Measurements from ENCODE around the gene PHF21A. TPM values are rescaled to one million over a fixed set of nuclear protein-coding genes. Genes with fewer than 3 reads are reported as not detected.

Gene PHF21A
- total and polyA plus RNA-seq, 12 donors = 9.6 to 48.0 (median 35.9) TPM

GRCh38 chr11:45913942-45914635, 207.2 kb downstream of the PHF21A start:
- Histone ChIP-seq H3K27me3 (no peaks in the 10 kb centered on the region), H3K4me1 (peaks cover 9 to 25% (median 18%) of the 10 kb centered on the region in 9 donors), H3K9me3 (no peaks in the 10 kb centered on the region), H3K4me3 (no peak overlapping the region), H3K27ac (no peak overlapping the region), H3K36me3 (peaks cover 0 to 72% (median 48%) of the 10 kb centered on the region in 9 donors)
- TF ChIP-seq CTCF (IDR thresholded peaks at IDR 0.05) = no peak
- 89 to 90% methylated on average over 22 of the region's 22 CpGs for WGBS, 2 donors
- DNase-seq (no peak), ATAC-seq (no peak)
- intact Hi-C loops (cut with DNase I) = no loop called here

GRCh38 chr11:45913514-45913913, 207.7 kb downstream of the PHF21A start:
- H3K4me3 ChIP-seq = no peak overlapping the region
- H3K27ac ChIP-seq = no peak overlapping the region
- TF ChIP-seq CTCF (IDR thresholded peaks at IDR 0.05) = no peak
- WGBS, 2 donors = 96 to 97% methylated on average over 19 of the region's 19 CpGs
- peaks cover 0 to 75% (median 48%) of the 10 kb centered on the region in 9 donors for H3K36me3 ChIP-seq
- no peaks in the 10 kb centered on the region for H3K9me3 ChIP-seq
- peaks cover 9 to 19% (median 15%) of the 10 kb centered on the region in 9 donors for H3K4me1 ChIP-seq
- ATAC-seq (no peak), DNase-seq (no peak)
- no peaks in the 10 kb centered on the region for H3K27me3 ChIP-seq
- intact Hi-C loops (cut with DNase I) = no loop called here

GRCh38 chr11:45910623-45911022, 210.6 kb downstream of the PHF21A start:
- peaks cover 0 to 4% (median 0%) of the 10 kb centered on the region in 9 donors for H3K4me1 ChIP-seq
- no peak overlapping the region for H3K4me3 ChIP-seq
- H3K27ac ChIP-seq = no peak overlapping the region
- 66 to 85% methylated on average over 9 of the region's 9 CpGs for WGBS, 2 donors
- TF ChIP-seq CTCF (IDR thresholded peaks at IDR 0.05) = no peak
- peaks cover 0 to 68% (median 48%) of the 10 kb centered on the region in 9 donors for H3K36me3 ChIP-seq
- no peak for ATAC-seq
- no peak for DNase-seq
- no peaks in the 10 kb centered on the region for H3K27me3 ChIP-seq
- H3K9me3 ChIP-seq = no peaks in the 10 kb centered on the region
- intact Hi-C loops (cut with DNase I) = no loop called here

- 88 to 93% methylated on average over 32 of the region's 32 CpGs for WGBS, 2 donors
- intact Hi-C loops (cut with DNase I) = no loop called here
- no peak overlapping the region for H3K4me3 ChIP-seq
- H3K27ac ChIP-seq = no peak overlapping the region
- no peak for ATAC-seq
- no peak for TF ChIP-seq CTCF (IDR thresholded peaks at IDR 0.05)
- peaks cover 0 to 64% (median 44%) of the 10 kb centered on the region in 9 donors for H3K36me3 ChIP-seq
- peaks cover 0 to 4% (median 0%) of the 10 kb centered on the region in 9 donors for H3K4me1 ChIP-seq
- H3K27me3 ChIP-seq = no peaks in the 10 kb centered on the region
- DNase-seq = no peak
- no peaks in the 10 kb centered on the region for H3K9me3 ChIP-seq
These were observed 211.4 kb downstream of the PHF21A start for GRCh38 chr11:45909594-45910475.

Measured in heart right ventricle (tissue), 16 donors.